ENCODE results near the gene EDARADD.

Gene EDARADD

GRCh38 chr1:236426215-236426614 is 32.1 kb downstream of the EDARADD start:
- no peaks in the 10 kb centered on the region for H3K4me1 ChIP-seq (ENCODE audit: control insufficient read depth in 2 of 2, insufficient read depth in 2 of 2, low read length in 2 of 2)
- H3K36me3 ChIP-seq (ENCODE audit: control insufficient read depth in 2 of 2, insufficient read depth in 2 of 2, low read length in 2 of 2): no peaks in the 10 kb centered on the region
- H3K27me3 ChIP-seq (ENCODE audit: control insufficient read depth in 2 of 2, insufficient read depth in 2 of 2, low read length in 2 of 2): no peaks in the 10 kb centered on the region
- H3K4me3 ChIP-seq (ENCODE audit: low read length in 2 of 2): no peak overlapping the region
- no peak overlapping the region for H3K27ac ChIP-seq (ENCODE audit: low read depth in 2 of 2, low read length in 2 of 2)
- H3K9me3 ChIP-seq (ENCODE audit: control insufficient read depth in 2 of 2, low read length in 2 of 2): no peaks in the 10 kb centered on the region
- no peak overlapping the region for H3K9ac ChIP-seq (ENCODE audit: low read depth in 1 of 2, low read length in 2 of 2)

- H3K4me1 ChIP-seq (ENCODE audit: control insufficient read depth in 2 of 2, insufficient read depth in 2 of 2, low read length in 2 of 2): no peaks in the 10 kb centered on the region
- no peak overlapping the region for H3K4me3 ChIP-seq (ENCODE audit: low read length in 2 of 2)
- no peak overlapping the region for H3K9ac ChIP-seq (ENCODE audit: low read depth in 1 of 2, low read length in 2 of 2)
- H3K36me3 ChIP-seq (ENCODE audit: control insufficient read depth in 2 of 2, insufficient read depth in 2 of 2, low read length in 2 of 2): no peaks in the 10 kb centered on the region
- no peaks in the 10 kb centered on the region for H3K9me3 ChIP-seq (ENCODE audit: control insufficient read depth in 2 of 2, low read length in 2 of 2)
- H3K27ac ChIP-seq (ENCODE audit: low read depth in 2 of 2, low read length in 2 of 2): no peak overlapping the region
- H3K27me3 ChIP-seq (ENCODE audit: control insufficient read depth in 2 of 2, insufficient read depth in 2 of 2, low read length in 2 of 2): no peaks in the 10 kb centered on the region
Measured at GRCh38 chr1:236429715-236430274, 35.7 kb downstream of the EDARADD start.

- Histone ChIP-seq H3K36me3 (ENCODE audit: control insufficient read depth in 2 of 2, insufficient read depth in 2 of 2, low read length in 2 of 2) (no peaks in the 10 kb centered on the region), H3K4me3 (ENCODE audit: low read length in 2 of 2) (no peak overlapping the region), H3K27me3 (ENCODE audit: control insufficient read depth in 2 of 2, insufficient read depth in 2 of 2, low read length in 2 of 2) (no peaks in the 10 kb centered on the region), H3K4me1 (ENCODE audit: control insufficient read depth in 2 of 2, insufficient read depth in 2 of 2, low read length in 2 of 2) (no peaks in the 10 kb centered on the region), H3K27ac (ENCODE audit: low read depth in 2 of 2, low read length in 2 of 2) (no peak overlapping the region), H3K9me3 (ENCODE audit: control insufficient read depth in 2 of 2, low read length in 2 of 2) (no peaks in the 10 kb centered on the region), H3K9ac (ENCODE audit: low read depth in 1 of 2, low read length in 2 of 2) (no peak overlapping the region)
Measured at GRCh38 chr1:236433819-236434315, 39.8 kb downstream of the EDARADD start.

- H3K4me1 ChIP-seq (ENCODE audit: control insufficient read depth in 2 of 2, insufficient read depth in 2 of 2, low read length in 2 of 2): no peaks in the 10 kb centered on the region
- no peak overlapping the region for H3K9ac ChIP-seq (ENCODE audit: low read depth in 1 of 2, low read length in 2 of 2)
- H3K27me3 ChIP-seq (ENCODE audit: control insufficient read depth in 2 of 2, insufficient read depth in 2 of 2, low read length in 2 of 2): no peaks in the 10 kb centered on the region
- H3K4me3 ChIP-seq (ENCODE audit: low read length in 2 of 2): no peak overlapping the region
- H3K27ac ChIP-seq (ENCODE audit: low read depth in 2 of 2, low read length in 2 of 2): no peak overlapping the region
- H3K36me3 ChIP-seq (ENCODE audit: control insufficient read depth in 2 of 2, insufficient read depth in 2 of 2, low read length in 2 of 2): no peaks in the 10 kb centered on the region
- H3K9me3 ChIP-seq (ENCODE audit: control insufficient read depth in 2 of 2, low read length in 2 of 2): no peaks in the 10 kb centered on the region
Measured at GRCh38 chr1:236438614-236439013, 44.5 kb downstream of the EDARADD start.

GRCh38 chr1:236440373-236440772 is 46.3 kb downstream of the EDARADD start:
- no peaks in the 10 kb centered on the region for H3K9me3 ChIP-seq (ENCODE audit: control insufficient read depth in 2 of 2, low read length in 2 of 2)
- H3K27ac ChIP-seq (ENCODE audit: low read depth in 2 of 2, low read length in 2 of 2): no peak overlapping the region
- H3K27me3 ChIP-seq (ENCODE audit: control insufficient read depth in 2 of 2, insufficient read depth in 2 of 2, low read length in 2 of 2): no peaks in the 10 kb centered on the region
- no peak overlapping the region for H3K4me3 ChIP-seq (ENCODE audit: low read length in 2 of 2)
- no peaks in the 10 kb centered on the region for H3K4me1 ChIP-seq (ENCODE audit: control insufficient read depth in 2 of 2, insufficient read depth in 2 of 2, low read length in 2 of 2)
- no peak overlapping the region for H3K9ac ChIP-seq (ENCODE audit: low read depth in 1 of 2, low read length in 2 of 2)
- no peaks in the 10 kb centered on the region for H3K36me3 ChIP-seq (ENCODE audit: control insufficient read depth in 2 of 2, insufficient read depth in 2 of 2, low read length in 2 of 2)

- Histone ChIP-seq H3K9me3 (ENCODE audit: control insufficient read depth in 2 of 2, low read length in 2 of 2) (no peaks in the 10 kb centered on the region), H3K36me3 (ENCODE audit: control insufficient read depth in 2 of 2, insufficient read depth in 2 of 2, low read length in 2 of 2) (no peaks in the 10 kb centered on the region), H3K27me3 (ENCODE audit: control insufficient read depth in 2 of 2, insufficient read depth in 2 of 2, low read length in 2 of 2) (no peaks in the 10 kb centered on the region), H3K27ac (ENCODE audit: low read depth in 2 of 2, low read length in 2 of 2) (no peak overlapping the region), H3K9ac (ENCODE audit: low read depth in 1 of 2, low read length in 2 of 2) (no peak overlapping the region), H3K4me1 (ENCODE audit: control insufficient read depth in 2 of 2, insufficient read depth in 2 of 2, low read length in 2 of 2) (no peaks in the 10 kb centered on the region), H3K4me3 (ENCODE audit: low read length in 2 of 2) (no peak overlapping the region)
Measured at GRCh38 chr1:236450779-236451178, 56.7 kb downstream of the EDARADD start.

- Histone ChIP-seq H3K27me3 (ENCODE audit: control insufficient read depth in 2 of 2, insufficient read depth in 2 of 2, low read length in 2 of 2) (no peaks in the 10 kb centered on the region), H3K36me3 (ENCODE audit: control insufficient read depth in 2 of 2, insufficient read depth in 2 of 2, low read length in 2 of 2) (no peaks in the 10 kb centered on the region), H3K4me1 (ENCODE audit: control insufficient read depth in 2 of 2, insufficient read depth in 2 of 2, low read length in 2 of 2) (no peaks in the 10 kb centered on the region), H3K4me3 (ENCODE audit: low read length in 2 of 2) (no peak overlapping the region), H3K9me3 (ENCODE audit: control insufficient read depth in 2 of 2, low read length in 2 of 2) (no peaks in the 10 kb centered on the region), H3K9ac (ENCODE audit: low read depth in 1 of 2, low read length in 2 of 2) (no peak overlapping the region), H3K27ac (ENCODE audit: low read depth in 2 of 2, low read length in 2 of 2) (no peak overlapping the region)
Measured at GRCh38 chr1:236451796-236452373, 57.8 kb downstream of the EDARADD start.

GRCh38 chr1:236455243-236455642 is 61.2 kb downstream of the EDARADD start:
- H3K4me3 ChIP-seq (ENCODE audit: low read length in 2 of 2): no peak overlapping the region
- H3K4me1 ChIP-seq (ENCODE audit: control insufficient read depth in 2 of 2, insufficient read depth in 2 of 2, low read length in 2 of 2): no peaks in the 10 kb centered on the region
- H3K9ac ChIP-seq (ENCODE audit: low read depth in 1 of 2, low read length in 2 of 2): no peak overlapping the region
- no peak overlapping the region for H3K27ac ChIP-seq (ENCODE audit: low read depth in 2 of 2, low read length in 2 of 2)
- no peaks in the 10 kb centered on the region for H3K27me3 ChIP-seq (ENCODE audit: control insufficient read depth in 2 of 2, insufficient read depth in 2 of 2, low read length in 2 of 2)
- no peaks in the 10 kb centered on the region for H3K9me3 ChIP-seq (ENCODE audit: control insufficient read depth in 2 of 2, low read length in 2 of 2)
- no peaks in the 10 kb centered on the region for H3K36me3 ChIP-seq (ENCODE audit: control insufficient read depth in 2 of 2, insufficient read depth in 2 of 2, low read length in 2 of 2)

- no peaks in the 10 kb centered on the region for H3K9me3 ChIP-seq (ENCODE audit: control insufficient read depth in 2 of 2, low read length in 2 of 2)
- H3K9ac ChIP-seq (ENCODE audit: low read depth in 1 of 2, low read length in 2 of 2): no peak overlapping the region
- H3K4me3 ChIP-seq (ENCODE audit: low read length in 2 of 2): no peak overlapping the region
- H3K27ac ChIP-seq (ENCODE audit: low read depth in 2 of 2, low read length in 2 of 2): no peak overlapping the region
- H3K27me3 ChIP-seq (ENCODE audit: control insufficient read depth in 2 of 2, insufficient read depth in 2 of 2, low read length in 2 of 2): peaks cover 0 to 4% of the 10 kb centered on the region in 2 donors
- no peaks in the 10 kb centered on the region for H3K36me3 ChIP-seq (ENCODE audit: control insufficient read depth in 2 of 2, insufficient read depth in 2 of 2, low read length in 2 of 2)
- H3K4me1 ChIP-seq (ENCODE audit: control insufficient read depth in 2 of 2, insufficient read depth in 2 of 2, low read length in 2 of 2): no peaks in the 10 kb centered on the region
Measured at GRCh38 chr1:236457775-236458174, 63.7 kb downstream of the EDARADD start.

GRCh38 chr1:236458996-236459395 is 64.9 kb downstream of the EDARADD start:
- no peaks in the 10 kb centered on the region for H3K4me1 ChIP-seq (ENCODE audit: control insufficient read depth in 2 of 2, insufficient read depth in 2 of 2, low read length in 2 of 2)
- peaks cover 0 to 4% of the 10 kb centered on the region in 2 donors for H3K27me3 ChIP-seq (ENCODE audit: control insufficient read depth in 2 of 2, insufficient read depth in 2 of 2, low read length in 2 of 2)
- no peak overlapping the region for H3K27ac ChIP-seq (ENCODE audit: low read depth in 2 of 2, low read length in 2 of 2)
- no peak overlapping the region for H3K4me3 ChIP-seq (ENCODE audit: low read length in 2 of 2)
- H3K9me3 ChIP-seq (ENCODE audit: control insufficient read depth in 2 of 2, low read length in 2 of 2): no peaks in the 10 kb centered on the region
- H3K36me3 ChIP-seq (ENCODE audit: control insufficient read depth in 2 of 2, insufficient read depth in 2 of 2, low read length in 2 of 2): no peaks in the 10 kb centered on the region
- H3K9ac ChIP-seq (ENCODE audit: low read depth in 1 of 2, low read length in 2 of 2): no peak overlapping the region
